Spleen (tissue), 7 donors: ENCODE measurements around the gene PRPF8.

ENCODE experiments used
- POLR2A ChIP-seq, 3 donors: fragments of 450-650 bp; IDR thresholded peaks; one replicate each; pipeline ENCODE4 v1.5.1; 2017; ENCODE audit warnings: antibody characterized with exemption in 3 of 3, mild to moderate bottlenecking in 1 of 3
- TF ChIP-seq, protein P1 (sequence below), 11 experiments: fragments of 200-600 bp in 7 of 11; fragments of 450-650 bp in 4 of 11; sonication (generic) in 4 of 11; IDR thresholded peaks in 8 of 11; conservative IDR thresholded peaks in 3 of 11; 1 replicate in 7 of 11; 2 replicates in 4 of 11; pipeline versions ENCODE4 v1.4.0 to v1.8.0; 2016 to 2021; ENCODE audit warnings: antibody characterized with exemption in 11 of 11, inconsistent platforms in 4 of 11, mild to moderate bottlenecking in 1 of 11
- donor health status: DM: no; HTN: no; CAD: no; lungs with moderate emphysema.
- donor health status: DM: no; HTN: no; CAD: no.
- donor health status: DM: no; HTN: no; CAD: no.

DNA sequence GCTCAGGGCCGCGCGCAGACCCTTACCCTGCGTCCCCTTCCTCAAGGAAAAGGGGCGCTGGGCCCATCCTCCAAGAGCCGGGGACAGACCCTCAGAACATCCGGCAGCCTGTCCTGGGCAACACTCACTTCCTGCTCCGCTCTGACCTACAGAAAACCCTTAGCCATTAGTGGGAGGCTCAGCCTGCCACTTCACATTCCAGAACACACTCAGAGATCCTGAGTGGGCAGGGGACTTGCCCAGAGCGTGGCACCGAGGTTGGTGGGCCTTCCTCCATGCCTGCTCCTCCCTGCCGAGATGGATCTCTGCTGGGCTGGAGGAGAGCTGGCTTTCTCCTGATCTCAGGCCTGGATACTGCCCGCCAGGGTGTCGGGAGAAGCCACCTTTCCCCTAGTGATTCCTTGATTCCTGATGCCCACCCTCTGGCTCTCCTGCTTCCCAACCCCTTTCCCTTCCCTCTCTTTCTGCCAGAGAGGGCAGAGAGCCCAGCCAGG, 40.6 kb downstream of the PRPF8 start:
- TF ChIP-seq, protein P1, sequence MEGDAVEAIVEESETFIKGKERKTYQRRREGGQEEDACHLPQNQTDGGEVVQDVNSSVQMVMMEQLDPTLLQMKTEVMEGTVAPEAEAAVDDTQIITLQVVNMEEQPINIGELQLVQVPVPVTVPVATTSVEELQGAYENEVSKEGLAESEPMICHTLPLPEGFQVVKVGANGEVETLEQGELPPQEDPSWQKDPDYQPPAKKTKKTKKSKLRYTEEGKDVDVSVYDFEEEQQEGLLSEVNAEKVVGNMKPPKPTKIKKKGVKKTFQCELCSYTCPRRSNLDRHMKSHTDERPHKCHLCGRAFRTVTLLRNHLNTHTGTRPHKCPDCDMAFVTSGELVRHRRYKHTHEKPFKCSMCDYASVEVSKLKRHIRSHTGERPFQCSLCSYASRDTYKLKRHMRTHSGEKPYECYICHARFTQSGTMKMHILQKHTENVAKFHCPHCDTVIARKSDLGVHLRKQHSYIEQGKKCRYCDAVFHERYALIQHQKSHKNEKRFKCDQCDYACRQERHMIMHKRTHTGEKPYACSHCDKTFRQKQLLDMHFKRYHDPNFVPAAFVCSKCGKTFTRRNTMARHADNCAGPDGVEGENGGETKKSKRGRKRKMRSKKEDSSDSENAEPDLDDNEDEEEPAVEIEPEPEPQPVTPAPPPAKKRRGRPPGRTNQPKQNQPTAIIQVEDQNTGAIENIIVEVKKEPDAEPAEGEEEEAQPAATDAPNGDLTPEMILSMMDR (IDR thresholded peaks at IDR 0.05 in 8 of 11, conservative IDR thresholded peaks at IDR 0.05 in 3 of 11) = no peak
- TF ChIP-seq POLR2A (IDR thresholded peaks at IDR 0.05) = no peak
